ENCODE data around the gene PPP1R12A. TPM values are rescaled to one million over a fixed set of nuclear protein-coding genes. Genes with fewer than 3 reads are reported as not detected.

PPP1R12A gene
- total RNA-seq, 1 donor = 207 TPM

DNA sequence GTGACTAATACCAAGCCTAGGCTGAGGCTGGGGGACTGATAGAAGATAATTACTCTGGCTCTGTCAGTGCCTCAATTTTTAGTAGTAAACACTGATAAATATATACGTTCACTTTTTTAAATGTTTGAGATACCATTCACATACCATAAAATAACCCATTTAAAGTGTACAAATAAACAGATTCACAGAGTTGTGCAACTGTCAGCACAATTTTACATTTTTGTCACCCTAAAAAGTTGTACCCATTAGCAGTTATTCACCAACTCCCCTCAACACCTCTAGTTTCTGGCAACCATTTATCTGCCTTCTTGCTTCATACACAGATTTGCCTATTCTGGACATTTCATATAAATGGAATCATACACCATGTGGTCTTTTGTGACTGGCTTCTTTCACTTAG is 15.1 kb downstream of the PPP1R12A start:
- H3K4me3 ChIP-seq (ENCODE audit: low read depth, low read length) = no peak overlapping the region
- no peak for TF ChIP-seq CTCF (IDR thresholded peaks at IDR 0.05; ENCODE audit: insufficient read depth, low read depth, low read length)
- no peak for DNase-seq (ENCODE audit: low read depth)

GRCh38 chr12:79916826-79917225 is 18.1 kb downstream of the PPP1R12A start:
- H3K4me3 ChIP-seq (ENCODE audit: low read depth, low read length) = no peak overlapping the region
- DNase-seq (ENCODE audit: low read depth) = no peak
- no peak for TF ChIP-seq CTCF (IDR thresholded peaks at IDR 0.05; ENCODE audit: insufficient read depth, low read depth, low read length)

- H3K4me3 ChIP-seq (ENCODE audit: low read depth, low read length) = no peak overlapping the region
- DNase-seq (ENCODE audit: low read depth) = peak; percentile 21
- TF ChIP-seq CTCF (IDR thresholded peaks at IDR 0.05; ENCODE audit: insufficient read depth, low read depth, low read length) = no peak
These were observed 22.8 kb downstream of the PPP1R12A start for GRCh38 chr12:79911889-79912656.

GRCh38 chr12:79908366-79908765 is 26.5 kb downstream of the PPP1R12A start:
- no peak overlapping the region for H3K4me3 ChIP-seq (ENCODE audit: low read depth, low read length)
- TF ChIP-seq CTCF (IDR thresholded peaks at IDR 0.05; ENCODE audit: insufficient read depth, low read depth, low read length) = no peak
- no peak for DNase-seq (ENCODE audit: low read depth)

GRCh38 chr12:79901506-79901905 is 33.4 kb downstream of the PPP1R12A start:
- TF ChIP-seq CTCF (IDR thresholded peaks at IDR 0.05; ENCODE audit: insufficient read depth, low read depth, low read length) = no peak
- H3K4me3 ChIP-seq (ENCODE audit: low read depth, low read length) = no peak overlapping the region
- DNase-seq (ENCODE audit: low read depth) = no peak

- no peak for TF ChIP-seq CTCF (IDR thresholded peaks at IDR 0.05; ENCODE audit: insufficient read depth, low read depth, low read length)
- DNase-seq (ENCODE audit: low read depth) = no peak
These were observed 33.9 kb downstream of the PPP1R12A start for GRCh38 chr12:79900951-79901350.

DNA sequence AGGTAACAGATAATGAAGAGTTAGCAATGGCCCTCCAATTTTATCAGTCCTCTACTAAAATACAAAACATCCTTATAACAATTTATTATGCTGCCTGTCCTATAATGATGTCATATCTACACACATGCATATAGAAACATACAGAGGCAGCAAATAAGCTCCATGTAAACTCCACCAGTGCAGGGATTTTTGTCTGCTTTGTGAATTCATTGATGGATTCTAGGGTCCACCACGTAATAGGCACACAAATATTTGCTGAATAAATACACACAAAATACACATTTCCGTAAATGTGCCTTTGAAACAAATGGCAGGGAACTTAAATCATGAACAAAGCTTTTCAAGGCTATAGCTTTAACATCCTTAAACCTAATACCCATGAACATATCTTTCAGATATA is 34.7 kb downstream of the PPP1R12A start:
- no peak overlapping the region for H3K4me3 ChIP-seq (ENCODE audit: low read depth, low read length)
- DNase-seq (ENCODE audit: low read depth) = no peak

More at GRCh38 chr12:79900951-79901350, 33.9 kb downstream of the PPP1R12A start:
- H3K4me3 ChIP-seq (ENCODE audit: low read depth, low read length) = no peak overlapping the region

More for the DNA sequence above, 34.7 kb downstream of the PPP1R12A start:
- TF ChIP-seq CTCF (IDR thresholded peaks at IDR 0.05; ENCODE audit: insufficient read depth, low read depth, low read length) = no peak
